Upper lobe of left lung (tissue), 6 donors: ENCODE results near the gene NOTCH4. TPM values are rescaled to one million over a fixed set of nuclear protein-coding genes. Genes with fewer than 3 reads are reported as not detected.
"Not testable (repeated sequence)": the region's sequence is repeated elsewhere in the genome, so short reads cannot be mapped to it uniquely, and the experiment has no call there.

Experiments used
- ATAC-seq, 2 donors: fragments of 200-7000 bp; cut with Tn5 transposase; one replicate each; pipeline ENCODE4 v1.9.1; 2022; ENCODE audit warnings: mild to moderate bottlenecking in 2 of 2, moderate library complexity in 2 of 2; ENCODE audit not compliant: low FRiP score in 2 of 2
- DNase-seq, 2 donors: peaks; one replicate each; pipeline ENCODE4 v3.0.0-alpha.2; 2019 to 2020
- H3K27ac ChIP-seq, 4 donors: fragments of 200-600 bp; sonication (generic); one replicate each; pipeline ENCODE4 v1.5.1; 2016 to 2019
- H3K27me3 ChIP-seq, 4 donors: fragments of 200-600 bp; sonication (generic); one replicate each; pipeline ENCODE4 v1.5.1; 2017 to 2019
- H3K36me3 ChIP-seq, 4 donors: fragments of 200-600 bp; sonication (generic); one replicate each; pipeline ENCODE4 v1.5.1; 2016 to 2019
- H3K4me1 ChIP-seq, 4 donors: fragments of 200-600 bp; sonication (generic); one replicate each; pipeline ENCODE4 v1.5.1; 2018 to 2019
- H3K4me3 ChIP-seq, 4 donors: fragments of 200-600 bp; sonication (generic); one replicate each; pipeline ENCODE4 v1.5.1; 2017 to 2019; ENCODE audit warnings: mild to moderate bottlenecking in 2 of 4, moderate library complexity in 1 of 4
- H3K9me3 ChIP-seq, 4 donors: fragments of 200-600 bp; sonication (generic); one replicate each; pipeline ENCODE4 v1.5.1; 2018 to 2019
- CTCF ChIP-seq, 6 experiments: fragments of 450-650 bp in 4 of 6; fragments of 200-600 bp in 2 of 6; sonication (generic) in 2 of 6; IDR thresholded peaks; one replicate each; pipeline ENCODE4 v1.5.1; 2016 to 2019; ENCODE audit warnings: antibody characterized with exemption in 6 of 6
- EP300 ChIP-seq, 4 donors: sonication (generic); formaldehyde crosslinking; IDR thresholded peaks; one replicate each; pipeline ENCODE4 v1.5.1; 2017; ENCODE audit warnings: antibody characterized with exemption in 4 of 4, control low read depth in 2 of 4
- POLR2A ChIP-seq, 4 donors: fragments of 450-650 bp; IDR thresholded peaks; one replicate each; pipeline ENCODE4 v1.5.1; 2016 to 2017; ENCODE audit warnings: antibody characterized with exemption in 4 of 4, mild to moderate bottlenecking in 2 of 4
- POLR2AphosphoS5 ChIP-seq, 2 donors: sonication (generic); formaldehyde crosslinking; IDR thresholded peaks; one replicate each; pipeline ENCODE4 v1.5.1; 2017; ENCODE audit warnings: antibody characterized with exemption in 2 of 2
- WGBS, 2 donors: methylation state at CpG; one replicate each; pipeline ENCODE4 v1.1.5; 2017 to 2018; 5-methylcytosine and 5-hydroxymethylcytosine counted together
- total RNA-seq, 6 donors: library from RNA; depleted of rRNA in 4 of 6; stranded (reverse); fragments of >200 nt in 4 of 6; gene quantifications; one replicate each; pipeline versions ENCODE4 v1.1.0 to v1.2.1, GENCODE V29; 2016 to 2021
- donor health status: DM: no; HTN: no; CAD: no; lungs with moderate emphysema.
- donor health status: DM: no; HTN: yes; CAD: no; lungs with severe emphysema.

NOTCH4 gene
- total RNA-seq, 6 donors from 2014 or later = 27.0 to 139 (median 65.1) TPM

GRCh38 chr6:32187009-32187709, 36.7 kb downstream of the NOTCH4 start:
- H3K27ac ChIP-seq = peak overlapping the region; percentile 77 to 98 (median 95)
- WGBS, 2 donors = 59 to 69% methylated on average over 11 to 12 of the region's 12 CpGs
- no peak overlapping the region for H3K4me3 ChIP-seq
- DNase-seq (peak in 1 of 2 donors; percentile 50), ATAC-seq (no peak)
- H3K27me3 ChIP-seq = no peaks in the 10 kb centered on the region
- no peaks in the 10 kb centered on the region for H3K9me3 ChIP-seq
- peaks cover 62 to 74% (median 72%) of the 10 kb centered on the region in 4 donors for H3K4me1 ChIP-seq
- peaks cover 0 to 31% (median 20%) of the 10 kb centered on the region in 4 donors for H3K36me3 ChIP-seq
- TF ChIP-seq CTCF (IDR thresholded peaks at IDR 0.05) = no peak
- no peak for TF ChIP-seq POLR2A (IDR thresholded peaks at IDR 0.05)
- no peak for TF ChIP-seq EP300 (IDR thresholded peaks at IDR 0.05)
- no peak for TF ChIP-seq POLR2AphosphoS5 (IDR thresholded peaks at IDR 0.05)

GRCh38 chr6:32186151-32186840, 37.6 kb downstream of the NOTCH4 start:
- not testable (repeated sequence) for H3K27me3 ChIP-seq, ATAC-seq, H3K4me3 ChIP-seq, DNase-seq, H3K9me3 ChIP-seq
- peaks cover 55 to 73% (median 67%) of the 10 kb centered on the region in 4 donors for H3K4me1 ChIP-seq
- peaks cover under 1 to 40% (median 25%) of the 10 kb centered on the region in 4 donors for H3K36me3 ChIP-seq
- WGBS, 2 donors = 67 to 70% methylated on average over 10 of the region's 10 CpGs
- H3K27ac ChIP-seq = peak overlapping the region; percentile 77 to 98 (median 95)

- not testable (repeated sequence) for H3K27me3 ChIP-seq, H3K9me3 ChIP-seq, H3K4me3 ChIP-seq
- WGBS, 2 donors = 39 to 48% methylated on average over 11 of the region's 11 CpGs
- ATAC-seq = peak; percentile 81 to 84
- TF ChIP-seq POLR2A (IDR thresholded peaks at IDR 0.05) (peak in 1 of 4 donors; percentile 36), POLR2AphosphoS5 (IDR thresholded peaks at IDR 0.05) (peak in 1 of 2 donors; percentile 26)
- Histone ChIP-seq H3K4me1 (peaks cover 49 to 67% (median 62%) of the 10 kb centered on the region in 4 donors), H3K27ac (peak overlapping the region; percentile 77 to 98 (median 95)), H3K36me3 (peaks cover 6 to 46% (median 31%) of the 10 kb centered on the region in 4 donors)
- DNase-seq = peak; percentile 91
These were observed 38.2 kb downstream of the NOTCH4 start for GRCh38 chr6:32185681-32186131.

GRCh38 chr6:32184084-32184640, 39.7 kb downstream of the NOTCH4 start, which contains the start of gene AGER:
Gene AGER (minus strand): TSS chr6:32184253. CDS start chr6:32184222, 31 bp downstream.
- TF ChIP-seq CTCF (IDR thresholded peaks at IDR 0.05) (no peak), POLR2A (IDR thresholded peaks at IDR 0.05) (peak in 1 of 4 donors; percentile 62), EP300 (IDR thresholded peaks at IDR 0.05) (no peak), POLR2AphosphoS5 (IDR thresholded peaks at IDR 0.05) (peak in 1 of 2 donors; percentile 34)
- Histone ChIP-seq H3K27ac (peak within 1 kb of the TSS; percentile 72 to 98 (median 95)), H3K4me3 (peak within 1 kb of the TSS in 3 of 4 donors; percentile 7 to 41 (median 20)), H3K4me1 (peaks cover 56 to 73% (median 65%) of the 10 kb centered on the region in 4 donors), H3K36me3 (peaks cover 7 to 56% (median 36%) of the 10 kb centered on the region in 4 donors), H3K9me3 (no peaks in the 10 kb centered on the region), H3K27me3 (no peaks in the 10 kb centered on the region)
- no peak for DNase-seq
- WGBS, 2 donors = 58 to 61% methylated on average over 5 to 6 of the region's 6 CpGs
- peak in 1 of 2 donors; percentile 1 for ATAC-seq

GRCh38 chr6:32183483-32184083, 40.3 kb downstream of the NOTCH4 start:
- 73 to 80% methylated on average over 12 to 15 of the region's 15 CpGs for WGBS, 2 donors
- peak overlapping the region in 3 of 4 donors; percentile 7 to 41 (median 20) for H3K4me3 ChIP-seq
- no peak for DNase-seq

More at GRCh38 chr6:32183483-32184083, 40.3 kb downstream of the NOTCH4 start:
- Histone ChIP-seq H3K27ac (peak overlapping the region; percentile 72 to 98 (median 95)), H3K36me3 (peaks cover 7 to 56% (median 36%) of the 10 kb centered on the region in 4 donors), H3K4me1 (peaks cover 53 to 72% (median 64%) of the 10 kb centered on the region in 4 donors), H3K9me3 (no peaks in the 10 kb centered on the region), H3K27me3 (no peaks in the 10 kb centered on the region)
- ATAC-seq = no peak
- TF ChIP-seq POLR2AphosphoS5 (IDR thresholded peaks at IDR 0.05) (no peak), EP300 (IDR thresholded peaks at IDR 0.05) (no peak), CTCF (IDR thresholded peaks at IDR 0.05) (no peak), POLR2A (IDR thresholded peaks at IDR 0.05) (no peak)
